Immature natural killer cell (primary cell): ENCODE results near the gene LAGE3. TPM values are rescaled to one million over a fixed set of nuclear protein-coding genes. Genes with fewer than 3 reads are reported as not detected.
A peak's percentile ranks its signal among the peaks of the same experiment; 100 is the strongest.

Experiments
- DNase-seq, 3 donors: peaks; one replicate each; pipeline ENCODE4 v3.0.0; 2022; ENCODE audit warnings: mixed read lengths in 1 of 3
- H3K27ac Mint-ChIP-seq, 6 donors: one replicate each; pipeline ENCODE4 v1.8.0; 2020; ENCODE audit warnings: mixed read lengths in 6 of 6, mild to moderate bottlenecking in 5 of 6, inconsistent platforms in 4 of 6, moderate library complexity in 3 of 6
- H3K27me3 Mint-ChIP-seq, 3 donors: one replicate each; pipeline ENCODE4 v1.8.0; 2020 to 2021; ENCODE audit warnings: low read depth in 3 of 3, mild to moderate bottlenecking in 3 of 3, mixed read lengths in 3 of 3, moderate library complexity in 3 of 3, inconsistent platforms in 1 of 3
- H3K36me3 Mint-ChIP-seq, 3 donors: one replicate each; pipeline ENCODE4 v1.8.0; 2020; ENCODE audit warnings: mixed read lengths in 3 of 3, inconsistent platforms in 2 of 3, mild to moderate bottlenecking in 2 of 3
- H3K4me1 Mint-ChIP-seq, 2 donors: one replicate each; pipeline ENCODE4 v1.8.0; 2020; ENCODE audit warnings: inconsistent platforms in 2 of 2, mild to moderate bottlenecking in 2 of 2, mixed read lengths in 2 of 2, moderate library complexity in 1 of 2
- H3K4me3 Mint-ChIP-seq, 5 donors: one replicate each; pipeline ENCODE4 v1.8.0; 2020; ENCODE audit warnings: mild to moderate bottlenecking in 5 of 5, mixed read lengths in 5 of 5, inconsistent platforms in 3 of 5, moderate library complexity in 3 of 5
- H3K9me3 Mint-ChIP-seq, 6 donors: one replicate each; pipeline ENCODE4 v1.8.0; 2020; ENCODE audit warnings: mild to moderate bottlenecking in 6 of 6, mixed read lengths in 6 of 6, inconsistent platforms in 4 of 6, moderate library complexity in 3 of 6
- polyA plus RNA-seq, 3 donors: library from polyadenylated mRNA; unstranded; fragments of 300-500 nt; fragmentation: Illumina TruSeq; gene quantifications; one replicate each; pipeline ENCODE4 v1.2.3, GENCODE V29; 2021

The LAGE3 gene
- polyA plus RNA-seq, 3 donors from 2014 or later: 30.5 to 65.0 (median 52.4) TPM

GRCh38 chrX:154490021-154490413, 10.9 kb upstream of the LAGE3 start:
- H3K27me3 Mint-ChIP-seq: peaks cover 1 to 11% (median 6%) of the 10 kb centered on the region in 3 donors
- peak overlapping the region; percentile 87 to 95 (median 94) for H3K27ac Mint-ChIP-seq
- H3K36me3 Mint-ChIP-seq: no peaks in the 10 kb centered on the region
- no peak for DNase-seq
- peaks cover 22 to 28% of the 10 kb centered on the region in 2 donors for H3K4me1 Mint-ChIP-seq
- H3K4me3 Mint-ChIP-seq: peak overlapping the region; percentile 83 to 88 (median 87)
- H3K9me3 Mint-ChIP-seq: no peaks in the 10 kb centered on the region

- peaks cover 1 to 11% (median 6%) of the 10 kb centered on the region in 3 donors for H3K27me3 Mint-ChIP-seq
- H3K4me3 Mint-ChIP-seq: peak overlapping the region; percentile 83 to 88 (median 87)
- H3K36me3 Mint-ChIP-seq: no peaks in the 10 kb centered on the region
- H3K9me3 Mint-ChIP-seq: no peaks in the 10 kb centered on the region
- DNase-seq: no peak
- H3K4me1 Mint-ChIP-seq: peaks cover 22 to 28% of the 10 kb centered on the region in 2 donors
- H3K27ac Mint-ChIP-seq: peak overlapping the region; percentile 87 to 95 (median 94)
Measured at GRCh38 chrX:154489182-154489581, 10.1 kb upstream of the LAGE3 start.

GRCh38 chrX:154488336-154489075, 9.4 kb upstream of the LAGE3 start:
- H3K27ac Mint-ChIP-seq: peak overlapping the region; percentile 53 to 94 (median 84)
- H3K4me1 Mint-ChIP-seq: peaks cover 22 to 28% of the 10 kb centered on the region in 2 donors
- H3K36me3 Mint-ChIP-seq: no peaks in the 10 kb centered on the region
- peaks cover 1 to 11% (median 6%) of the 10 kb centered on the region in 3 donors for H3K27me3 Mint-ChIP-seq
- no peak for DNase-seq
- no peaks in the 10 kb centered on the region for H3K9me3 Mint-ChIP-seq
- H3K4me3 Mint-ChIP-seq: peak overlapping the region; percentile 21 to 87 (median 57)

GRCh38 chrX:154487518-154488290, 8.6 kb upstream of the LAGE3 start:
- Mint-ChIP-seq H3K4me1 (peaks cover 22 to 28% of the 10 kb centered on the region in 2 donors), H3K36me3 (no peaks in the 10 kb centered on the region), H3K9me3 (no peaks in the 10 kb centered on the region), H3K27ac (peak overlapping the region; percentile 53 to 92 (median 86)), H3K27me3 (peaks cover 1 to 11% (median 6%) of the 10 kb centered on the region in 3 donors), H3K4me3 (peak overlapping the region; percentile 57 to 81 (median 71))
- DNase-seq: no peak

- H3K9me3 Mint-ChIP-seq: no peaks in the 10 kb centered on the region
- no peaks in the 10 kb centered on the region for H3K36me3 Mint-ChIP-seq
- peaks cover 3 to 13% (median 6%) of the 10 kb centered on the region in 3 donors for H3K27me3 Mint-ChIP-seq
- peak; percentile 65 to 71 (median 70) for DNase-seq
- H3K27ac Mint-ChIP-seq: peak within 1 kb of the TSS; percentile 75 to 92 (median 86)
- H3K4me3 Mint-ChIP-seq: peak within 1 kb of the TSS; percentile 66 to 81 (median 75)
- H3K4me1 Mint-ChIP-seq: peaks cover 22 to 31% of the 10 kb centered on the region in 2 donors
Measured at GRCh38 chrX:154486396-154487207, 7.5 kb upstream of the LAGE3 start, which contains the start of gene UBL4A. Gene UBL4A (minus strand): TSS chrX:154486615. CDS start chrX:154486584, 31 bp downstream.

- Mint-ChIP-seq H3K27ac (no peak overlapping the region), H3K9me3 (no peaks in the 10 kb centered on the region), H3K36me3 (no peaks in the 10 kb centered on the region), H3K27me3 (peaks cover 3 to 12% (median 6%) of the 10 kb centered on the region in 3 donors), H3K4me3 (peak overlapping the region in 1 of 5 donors; percentile 66), H3K4me1 (peaks cover 22 to 28% of the 10 kb centered on the region in 2 donors)
- DNase-seq: peak; percentile 51 to 56 (median 55)
Measured at GRCh38 chrX:154486052-154486395, 6.9 kb upstream of the LAGE3 start.

- Mint-ChIP-seq H3K36me3 (no peaks in the 10 kb centered on the region), H3K27me3 (peaks cover 2 to 10% (median 4%) of the 10 kb centered on the region in 3 donors), H3K9me3 (no peaks in the 10 kb centered on the region), H3K4me1 (peaks cover 22 to 24% of the 10 kb centered on the region in 2 donors), H3K27ac (peak overlapping the region in 5 of 6 donors; percentile 68 to 81 (median 75)), H3K4me3 (peak overlapping the region; percentile 49 to 65 (median 57))
- peak in 1 of 3 donors; percentile 10 for DNase-seq
Measured at GRCh38 chrX:154485150-154486051, 6.3 kb upstream of the LAGE3 start.

- H3K4me3 Mint-ChIP-seq: peak overlapping the region in 2 of 5 donors; percentile 23 to 33
- DNase-seq: no peak
- H3K27me3 Mint-ChIP-seq: peaks cover 1 to 6% (median 4%) of the 10 kb centered on the region in 3 donors
- H3K27ac Mint-ChIP-seq: peak overlapping the region in 2 of 6 donors; percentile 57 to 76
- H3K4me1 Mint-ChIP-seq: peaks cover 19 to 22% of the 10 kb centered on the region in 2 donors
- no peaks in the 10 kb centered on the region for H3K9me3 Mint-ChIP-seq
- no peaks in the 10 kb centered on the region for H3K36me3 Mint-ChIP-seq
Measured at GRCh38 chrX:154484255-154485149, 5.4 kb upstream of the LAGE3 start.

GRCh38 chrX:154483325-154483724, 4.2 kb upstream of the LAGE3 start:
- no peaks in the 10 kb centered on the region for H3K36me3 Mint-ChIP-seq
- no peak for DNase-seq
- peaks cover 7 to 11% (median 10%) of the 10 kb centered on the region in 3 donors for H3K27me3 Mint-ChIP-seq
- H3K4me1 Mint-ChIP-seq: peaks cover 13 to 17% of the 10 kb centered on the region in 2 donors
- H3K4me3 Mint-ChIP-seq: no peak overlapping the region
- peak overlapping the region in 3 of 6 donors; percentile 17 to 81 (median 66) for H3K27ac Mint-ChIP-seq
- H3K9me3 Mint-ChIP-seq: no peaks in the 10 kb centered on the region

- H3K27me3 Mint-ChIP-seq: peaks cover 7 to 11% (median 10%) of the 10 kb centered on the region in 3 donors
- peak overlapping the region in 1 of 6 donors; percentile 17 for H3K27ac Mint-ChIP-seq
- peaks cover 7 to 16% of the 10 kb centered on the region in 2 donors for H3K4me1 Mint-ChIP-seq
- H3K36me3 Mint-ChIP-seq: no peaks in the 10 kb centered on the region
- H3K4me3 Mint-ChIP-seq: no peak overlapping the region
- DNase-seq: no peak
- H3K9me3 Mint-ChIP-seq: no peaks in the 10 kb centered on the region
Measured at GRCh38 chrX:154482786-154483185, 3.7 kb upstream of the LAGE3 start.

- Mint-ChIP-seq H3K9me3 (no peaks in the 10 kb centered on the region), H3K27ac (peak overlapping the region in 1 of 6 donors; percentile 8), H3K4me1 (peaks cover 7 to 16% of the 10 kb centered on the region in 2 donors), H3K36me3 (no peaks in the 10 kb centered on the region), H3K27me3 (peaks cover 7 to 11% (median 8%) of the 10 kb centered on the region in 3 donors), H3K4me3 (no peak overlapping the region)
- no peak for DNase-seq
Measured at GRCh38 chrX:154481911-154482601, 3.0 kb upstream of the LAGE3 start.
